ENCODE measurements around the gene DHRS7.

GRCh38 chr14:60095231-60095630 lies 70.0 kb downstream of the DHRS7 start:
- no peak for TF ChIP-seq POLR2A (IDR thresholded peaks at IDR 0.05)
- TF ChIP-seq CTCF (IDR thresholded peaks at IDR 0.05): no peak

Data from Peyer's patch (tissue), 4 donors.